HCT116 (cell line): ENCODE data around the gene UTS2R. TPM values are rescaled to one million over a fixed set of nuclear protein-coding genes. Genes with fewer than 3 reads are reported as not detected.
"Not testable (repeated sequence)": the region's sequence is repeated elsewhere in the genome, so short reads cannot be mapped to it uniquely, and the experiment has no call there.

Experiments
- ATAC-seq: fragments of 200-7000 bp; cut with Tn5 transposase; 2 replicates; pipeline ENCODE4 v1.9.1; 2020; ENCODE audit warnings: mild to moderate bottlenecking, moderate library complexity
- BruUV-seq: library from RNA; stranded (reverse); fragments of 400-500 nt; replicated peaks from 2 replicates; lab custom pipeline; 2021; lab: Mats Ljungman, UMichigan
- CTCF ChIA-PET: fragments of 300-600 bp; sonication (Branson Sonifier 250); formaldehyde crosslinking; loops from one replicate; lab custom pipeline; 2021; ENCODE audit warnings: antibody characterized with exemption; lab: Charles Lee
- POLR2A ChIA-PET: fragments of 300-600, 350-600 bp; sonication (Branson Sonifier 250); formaldehyde crosslinking; loops from one replicate; lab custom pipeline; 2021; ENCODE audit warnings: antibody characterized with exemption; lab: Charles Lee
- RAD21 ChIA-PET, 2 experiments: fragments of 300-600 bp; sonication (Branson Sonifier 250); formaldehyde crosslinking; loops; one replicate each; lab custom pipeline; 2023; ENCODE audit warnings: low total read pairs in 2 of 2; ENCODE audit not compliant: uncharacterized antibody in 2 of 2, unreplicated experiment in 2 of 2, low non-redundant PET in 1 of 2; lab: Charles Lee
- DNase-seq: peaks from one replicate; pipeline ENCODE4 v3.0.0-alpha.2; 2010; ENCODE audit warnings: low read depth, low spot score
- H2AFZ ChIP-seq: fragments of 200-600 bp; shearing (Covaris generic), sonication (generic); 2 replicates; pipeline ENCODE4 v1.6.1; 2017; ENCODE audit warnings: low read depth, mixed run types, mixed read lengths, antibody characterized with exemption, low read length; ENCODE audit not compliant: poor library complexity, severe bottlenecking
- H3K27ac ChIP-seq: 2 replicates; pipeline ENCODE4 v1.5.1; 2012; ENCODE audit warnings: low read depth, low read length
- H3K27me3 ChIP-seq: fragments of 200-600 bp; sonication (generic); 2 replicates; pipeline ENCODE4 v1.6.1; 2016; ENCODE audit warnings: mixed run types, low read length, mixed read lengths; ENCODE audit not compliant: insufficient read depth
- H3K36me3 ChIP-seq, 2 experiments: fragments of 200-500 bp in 1 of 2; fragments of 200-600 bp in 1 of 2; sonication (Bioruptor generic) in 1 of 2; sonication (generic) in 1 of 2; 2 replicates each; pipeline versions ENCODE4 v1.5.1 to v1.6.1; 2014 to 2016; ENCODE audit warnings: low read length in 2 of 2, inconsistent platforms in 1 of 2, mixed read lengths in 1 of 2, mixed run types in 1 of 2; ENCODE audit not compliant: insufficient read depth in 2 of 2, control insufficient read depth in 1 of 2
- H3K4me1 ChIP-seq, 2 experiments: fragments of 200-600 bp in 1 of 2; sonication (generic) in 1 of 2; 2 replicates each; pipeline versions ENCODE4 v1.5.1 to v1.6.1; 2012 to 2017; ENCODE audit warnings: low read length in 2 of 2, inconsistent platforms in 1 of 2, mild to moderate bottlenecking in 1 of 2, mixed read lengths in 1 of 2, mixed run types in 1 of 2, moderate library complexity in 1 of 2; ENCODE audit not compliant: insufficient read depth in 2 of 2, control insufficient read depth in 1 of 2
- H3K4me2 ChIP-seq: fragments of 200-600 bp; sonication (generic); 2 replicates; pipeline ENCODE4 v1.6.1; 2017; ENCODE audit warnings: mixed run types, low read length, mixed read lengths
- H3K4me3 ChIP-seq, 2 experiments: fragments of 200-600 bp in 1 of 2; sonication (generic) in 1 of 2; replicated peaks in 1 of 2; 2 replicates each; pipeline ENCODE4 v1.5.1; 2011 to 2016; ENCODE audit warnings: low read length in 2 of 2, control low read depth in 1 of 2, low read depth in 1 of 2, mild to moderate bottlenecking in 1 of 2, mixed read lengths in 1 of 2, mixed run types in 1 of 2
- H3K79me2 ChIP-seq: fragments of 200-600 bp; sonication (generic); 2 replicates; pipeline ENCODE4 v1.6.1; 2017; ENCODE audit warnings: mild to moderate bottlenecking, mixed run types, low read length, moderate library complexity, mixed read lengths; ENCODE audit not compliant: insufficient read depth
- H3K9ac ChIP-seq: fragments of 200-600 bp; sonication (generic); 2 replicates; pipeline ENCODE4 v1.6.1; 2016; ENCODE audit warnings: low read length, mixed read lengths
- H3K9me2 ChIP-seq: fragments of 200-600 bp; sonication (generic), shearing (Covaris generic); 2 replicates; pipeline ENCODE4 v1.6.1; 2017; ENCODE audit warnings: mixed run types, mild to moderate bottlenecking, moderate library complexity; ENCODE audit not compliant: insufficient read depth
- H3K9me3 ChIP-seq, 2 experiments: fragments of 200-500 bp in 1 of 2; fragments of 200-600 bp in 1 of 2; sonication (Bioruptor generic) in 1 of 2; sonication (generic) in 1 of 2; 2 replicates each; pipeline ENCODE4 v1.6.1; 2014 to 2017; ENCODE audit warnings: low read length in 2 of 2, mixed read lengths in 2 of 2, inconsistent platforms in 1 of 2, low read depth in 1 of 2, mild to moderate bottlenecking in 1 of 2, mixed run types in 1 of 2, moderate library complexity in 1 of 2; ENCODE audit not compliant: control insufficient read depth in 1 of 2, insufficient read depth in 1 of 2
- H4K20me1 ChIP-seq: fragments of 200-600 bp; sonication (generic), shearing (Covaris generic); 2 replicates; pipeline ENCODE4 v1.6.1; 2017; ENCODE audit warnings: mixed run types, mild to moderate bottlenecking, moderate library complexity; ENCODE audit not compliant: insufficient read depth
- CEBPB ChIP-seq: IDR thresholded peaks from 2 replicates; pipeline ENCODE4 v1.6.1; 2012; ENCODE audit warnings: low read depth
- ELF1 ChIP-seq: IDR thresholded peaks from 2 replicates; pipeline ENCODE4 v1.6.1; 2012; ENCODE audit warnings: low read depth, borderline replicate concordance
- EZH2 ChIP-seq: fragments of 200-600 bp; sonication (generic); IDR thresholded peaks from 2 replicates; pipeline ENCODE4 v1.6.1; 2017; ENCODE audit warnings: antibody characterized with exemption, mixed run types
- FOSL1 ChIP-seq: IDR thresholded peaks from 2 replicates; pipeline ENCODE4 v1.6.1; 2012; ENCODE audit warnings: low read depth
- MAX ChIP-seq: IDR thresholded peaks from 2 replicates; pipeline ENCODE4 v1.6.1; 2012
- RAD21 ChIP-seq: IDR thresholded peaks from 2 replicates; pipeline ENCODE4 v1.6.1; 2012; ENCODE audit warnings: low read depth, mild to moderate bottlenecking
- REST ChIP-seq: IDR thresholded peaks from 2 replicates; pipeline ENCODE4 v1.6.1; 2012; ENCODE audit warnings: low read depth
- SIN3A ChIP-seq: IDR thresholded peaks from 2 replicates; pipeline ENCODE4 v1.6.1; 2012; ENCODE audit warnings: low read depth
- SRF ChIP-seq: IDR thresholded peaks from 2 replicates; pipeline ENCODE4 v1.6.1; 2012; ENCODE audit warnings: low read depth
- TCF7L2 ChIP-seq: IDR thresholded peaks from 2 replicates; pipeline ENCODE4 v1.7.0; 2011; ENCODE audit warnings: borderline replicate concordance, inconsistent platforms; ENCODE audit not compliant: insufficient read depth, insufficient read length; ENCODE audit errors: extremely low read depth
- ZNF274 ChIP-seq: fragments of 200-500 bp; sonication (Bioruptor generic); IDR thresholded peaks from 2 replicates; pipeline ENCODE4 v1.6.1; 2014; ENCODE audit warnings: mild to moderate bottlenecking, low read depth, low read length, inconsistent platforms
- intact Hi-C: fragments of 100-400 bp; cut with micrococcal nuclease; formaldehyde crosslinking; loops from 2 replicates; pipeline ENCODE4 v1.10.0; 2022
- total RNA-seq: library from RNA; stranded (reverse); gene quantifications from one replicate; pipeline ENCODE4 v1.2.1, GENCODE V29; 2021; ENCODE audit not compliant: unreplicated experiment
- TF ChIP-seq, protein P1 (sequence below), 3 experiments: fragments of 200-600 bp in 1 of 3; sonication (generic) in 1 of 3; IDR thresholded peaks in 2 of 3; conservative IDR thresholded peaks in 1 of 3; 2 replicates each; pipeline ENCODE4 v1.5.1; 2012 to 2017; ENCODE audit warnings: low read depth in 2 of 3, low read length in 2 of 3, antibody characterized with exemption in 1 of 3, borderline replicate concordance in 1 of 3, control low read depth in 1 of 3, mild to moderate bottlenecking in 1 of 3, mixed read lengths in 1 of 3, mixed run types in 1 of 3, moderate library complexity in 1 of 3; ENCODE audit not compliant: insufficient read depth in 1 of 3

UTS2R gene
- total RNA-seq, 1 experiment from 2014 or later = not detected

DNA sequence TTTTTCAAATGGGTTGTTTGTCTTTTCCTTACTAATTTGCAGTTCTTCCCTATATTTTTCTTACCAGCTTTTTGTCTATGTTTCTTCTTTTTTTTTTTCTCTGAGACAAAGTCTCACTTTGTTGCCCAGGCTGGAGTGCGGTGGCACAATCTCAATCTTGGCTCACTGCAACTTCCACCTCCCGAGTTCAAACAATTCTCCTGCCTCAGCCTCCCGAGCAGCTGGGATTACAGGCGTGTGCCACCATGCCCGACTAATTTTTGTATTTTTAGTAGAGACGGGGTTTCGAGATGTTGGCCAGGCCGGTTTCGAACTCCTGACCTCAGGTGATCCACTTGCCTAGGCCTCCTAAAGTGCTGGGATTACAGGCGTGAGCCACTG lies 1.5 kb downstream of the UTS2R start:
- H4K20me1 ChIP-seq, POLR2A ChIA-PET, CTCF ChIA-PET, H3K79me2 ChIP-seq, H3K4me2 ChIP-seq, RAD21 ChIA-PET, H3K9me3 ChIP-seq, ATAC-seq, BruUV-seq, H3K4me1 ChIP-seq, DNase-seq, H3K27me3 ChIP-seq, intact Hi-C loops, H3K4me3 ChIP-seq, H2AFZ ChIP-seq, H3K27ac ChIP-seq, H3K36me3 ChIP-seq, H3K9me2 ChIP-seq, H3K9ac ChIP-seq: not testable (repeated sequence)

- Histone ChIP-seq H3K4me2 (no peak overlapping the region), H3K4me1 (no peaks in the 10 kb centered on the region), H3K36me3 (no peaks in the 10 kb centered on the region), H3K9ac (no peak overlapping the region), H4K20me1 (no peaks in the 10 kb centered on the region), H3K79me2 (no peaks in the 10 kb centered on the region), H3K27me3 (no peaks in the 10 kb centered on the region), H3K4me3 (no peak overlapping the region), H3K9me3 (no peaks in the 10 kb centered on the region), H3K9me2 (no peaks in the 10 kb centered on the region), H3K27ac (no peak overlapping the region), H2AFZ (no peak overlapping the region)
- ChIA-PET POLR2A (no interaction called here), RAD21 (no interaction called here), CTCF (no interaction called here)
- no TSS peak for BruUV-seq
- intact Hi-C loops = no loop called here
- DNase-seq (no peak), ATAC-seq (peak; percentile 21; the same call in 1 of the 2 replicates)
- TF ChIP-seq CEBPB = no peak
- no peak for TF ChIP-seq EZH2
- no peak for TF ChIP-seq ZNF274
- TF ChIP-seq SRF = no peak
- no peak for TF ChIP-seq REST
- TF ChIP-seq SIN3A = no peak
- no peak for TF ChIP-seq MAX
- TF ChIP-seq TCF7L2 = no peak
- no peak for TF ChIP-seq ELF1
- no peak for TF ChIP-seq RAD21
- no peak for TF ChIP-seq FOSL1
- TF ChIP-seq, protein P1, sequence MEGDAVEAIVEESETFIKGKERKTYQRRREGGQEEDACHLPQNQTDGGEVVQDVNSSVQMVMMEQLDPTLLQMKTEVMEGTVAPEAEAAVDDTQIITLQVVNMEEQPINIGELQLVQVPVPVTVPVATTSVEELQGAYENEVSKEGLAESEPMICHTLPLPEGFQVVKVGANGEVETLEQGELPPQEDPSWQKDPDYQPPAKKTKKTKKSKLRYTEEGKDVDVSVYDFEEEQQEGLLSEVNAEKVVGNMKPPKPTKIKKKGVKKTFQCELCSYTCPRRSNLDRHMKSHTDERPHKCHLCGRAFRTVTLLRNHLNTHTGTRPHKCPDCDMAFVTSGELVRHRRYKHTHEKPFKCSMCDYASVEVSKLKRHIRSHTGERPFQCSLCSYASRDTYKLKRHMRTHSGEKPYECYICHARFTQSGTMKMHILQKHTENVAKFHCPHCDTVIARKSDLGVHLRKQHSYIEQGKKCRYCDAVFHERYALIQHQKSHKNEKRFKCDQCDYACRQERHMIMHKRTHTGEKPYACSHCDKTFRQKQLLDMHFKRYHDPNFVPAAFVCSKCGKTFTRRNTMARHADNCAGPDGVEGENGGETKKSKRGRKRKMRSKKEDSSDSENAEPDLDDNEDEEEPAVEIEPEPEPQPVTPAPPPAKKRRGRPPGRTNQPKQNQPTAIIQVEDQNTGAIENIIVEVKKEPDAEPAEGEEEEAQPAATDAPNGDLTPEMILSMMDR (IDR thresholded peaks at IDR 0.05 in 2 of 3, conservative IDR thresholded peaks at IDR 0.05 in 1 of 3; ENCODE audit: borderline replicate concordance in 1 of 3, insufficient read depth in 1 of 3, low read depth in 2 of 3, low read length in 2 of 3) = no peak
Measured at GRCh38 chr17:82373731-82374625, 2.4 kb downstream of the UTS2R start.
